ENCODE results near the gene KCNH1.

Gene KCNH1

GRCh38 chr1:210754878-210755665 is 378.9 kb downstream of the KCNH1 start:
- no peak for DNase-seq (ENCODE audit: low spot score)

GRCh38 chr1:210751911-210752310 is 382.0 kb downstream of the KCNH1 start:
- no peak for DNase-seq (ENCODE audit: low spot score)

GRCh38 chr1:210750468-210750867 is 383.5 kb downstream of the KCNH1 start:
- peak; percentile 49 for DNase-seq (ENCODE audit: low spot score)

GRCh38 chr1:210748796-210749195 is 385.2 kb downstream of the KCNH1 start:
- no peak for DNase-seq (ENCODE audit: low spot score)

- DNase-seq (ENCODE audit: low spot score): no peak
Measured at GRCh38 chr1:210747890-210748289, 386.1 kb downstream of the KCNH1 start.

- no peak for DNase-seq (ENCODE audit: low spot score)
Measured at GRCh38 chr1:210747112-210747511, 386.8 kb downstream of the KCNH1 start.

- DNase-seq (ENCODE audit: low spot score): no peak
Measured at GRCh38 chr1:210746024-210746731, 387.8 kb downstream of the KCNH1 start.

- no peak for DNase-seq (ENCODE audit: low spot score)
Measured at GRCh38 chr1:210743038-210743437, 390.9 kb downstream of the KCNH1 start.

- DNase-seq (ENCODE audit: low spot score): no peak
Measured at GRCh38 chr1:210741564-210741963, 392.4 kb downstream of the KCNH1 start.

- no peak for DNase-seq (ENCODE audit: low spot score)
Measured at GRCh38 chr1:210739627-210740026, 394.3 kb downstream of the KCNH1 start.

- DNase-seq (ENCODE audit: low spot score): no peak
Measured at GRCh38 chr1:210738256-210738655, 395.7 kb downstream of the KCNH1 start.

- DNase-seq (ENCODE audit: low spot score): peak; percentile 34
Measured at GRCh38 chr1:210736713-210737112, 397.2 kb downstream of the KCNH1 start.

- DNase-seq (ENCODE audit: low spot score): peak; percentile 46
Measured at GRCh38 chr1:210731597-210731996, 402.4 kb downstream of the KCNH1 start.

GRCh38 chr1:210731193-210731592 is 402.8 kb downstream of the KCNH1 start:
- no peak for DNase-seq (ENCODE audit: low spot score)

GRCh38 chr1:210730023-210730422 is 403.9 kb downstream of the KCNH1 start:
- no peak for DNase-seq (ENCODE audit: low spot score)

- DNase-seq (ENCODE audit: low spot score): no peak
Measured at GRCh38 chr1:210728437-210729149, 405.4 kb downstream of the KCNH1 start.

- DNase-seq (ENCODE audit: low spot score): no peak
Measured at GRCh38 chr1:210727709-210728108, 406.2 kb downstream of the KCNH1 start.

- no peak for DNase-seq (ENCODE audit: low spot score)
Measured at GRCh38 chr1:210726621-210727020, 407.3 kb downstream of the KCNH1 start.

GRCh38 chr1:210724768-210725167 is 409.2 kb downstream of the KCNH1 start:
- DNase-seq (ENCODE audit: low spot score): no peak

GRCh38 chr1:210723646-210724045 is 410.3 kb downstream of the KCNH1 start:
- DNase-seq (ENCODE audit: low spot score): no peak

GRCh38 chr1:210722410-210723081 is 411.4 kb downstream of the KCNH1 start:
- no peak for DNase-seq (ENCODE audit: low spot score)

- DNase-seq (ENCODE audit: low spot score): no peak
Measured at GRCh38 chr1:210715072-210715471, 418.9 kb downstream of the KCNH1 start.

Data from putamen (tissue), 1 donor.